Suppressor macrophage treated with lipopolysaccharide for 4 hours (primary cell): ENCODE results near the gene CTSL.

Experiments used
- DNase-seq: peaks from one replicate; pipeline ENCODE4 v3.0.0-alpha.2; 2020

The CTSL gene

GRCh38 chr9:87701491-87701890 lies 24.4 kb upstream of the CTSL start:
- no peak for DNase-seq

- no peak for DNase-seq
These were observed 23.9 kb upstream of the CTSL start for GRCh38 chr9:87701931-87702421.

GRCh38 chr9:87702921-87703320 lies 23.0 kb upstream of the CTSL start:
- no peak for DNase-seq

- no peak for DNase-seq
These were observed 22.2 kb upstream of the CTSL start for GRCh38 chr9:87703636-87704276.

- no peak for DNase-seq
These were observed 21.6 kb upstream of the CTSL start for GRCh38 chr9:87704342-87704741.

GRCh38 chr9:87706066-87706739 lies 19.7 kb upstream of the CTSL start:
- DNase-seq: no peak

- DNase-seq: peak; percentile 56
These were observed 18.0 kb upstream of the CTSL start for GRCh38 chr9:87707805-87708506.

GRCh38 chr9:87708546-87708945 lies 17.4 kb upstream of the CTSL start:
- no peak for DNase-seq

GRCh38 chr9:87708986-87709728 lies 16.8 kb upstream of the CTSL start:
- DNase-seq: no peak

GRCh38 chr9:87710443-87710842 lies 15.5 kb upstream of the CTSL start:
- DNase-seq: no peak

- DNase-seq: peak; percentile 94
These were observed 13.8 kb upstream of the CTSL start for GRCh38 chr9:87711857-87712800.

- DNase-seq: no peak
These were observed 13.1 kb upstream of the CTSL start for GRCh38 chr9:87712801-87713277.

- peak; percentile 100 for DNase-seq
These were observed 12.5 kb upstream of the CTSL start for GRCh38 chr9:87713278-87713987.

- no peak for DNase-seq
These were observed 12.0 kb upstream of the CTSL start for GRCh38 chr9:87713988-87714330.

GRCh38 chr9:87714819-87715218 lies 11.1 kb upstream of the CTSL start:
- DNase-seq: peak; percentile 78

- no peak for DNase-seq
These were observed 9.8 kb upstream of the CTSL start for GRCh38 chr9:87716141-87716540.

- no peak for DNase-seq
These were observed 8.5 kb upstream of the CTSL start for GRCh38 chr9:87717456-87717855.

- DNase-seq: no peak
These were observed 7.7 kb upstream of the CTSL start for GRCh38 chr9:87718231-87718630.

- peak; percentile 66 for DNase-seq
These were observed 6.9 kb upstream of the CTSL start for GRCh38 chr9:87718852-87719612.

- DNase-seq: no peak
These were observed 5.7 kb upstream of the CTSL start for GRCh38 chr9:87720173-87720572.
